Colonic mucosa (tissue), 4 donors: ENCODE measurements around the gene CNDP2. TPM values are rescaled to one million over a fixed set of nuclear protein-coding genes. Genes with fewer than 3 reads are reported as not detected.
"Not testable (repeated sequence)": the region's sequence is repeated elsewhere in the genome, so short reads cannot be mapped to it uniquely, and the experiment has no call there.

ENCODE experiments used
- DNase-seq: peaks from one replicate; pipeline ENCODE4 v3.0.0-alpha.2; 2020
- H3K27ac ChIP-seq: fragments of 200-600 bp; one replicate; pipeline ENCODE4 v1.8.0; 2021
- H3K27me3 ChIP-seq: fragments of 200-600 bp; one replicate; pipeline ENCODE4 v1.8.0; 2021
- H3K36me3 ChIP-seq: fragments of 200-600 bp; one replicate; pipeline ENCODE4 v1.8.0; 2021
- H3K4me1 ChIP-seq: fragments of 200-600 bp; one replicate; pipeline ENCODE4 v1.8.0; 2021; ENCODE audit warnings: mild to moderate bottlenecking
- H3K4me3 ChIP-seq: fragments of 200-600 bp; one replicate; pipeline ENCODE4 v1.8.0; 2021
- H3K9ac ChIP-seq, 2 donors: one replicate each; pipeline ENCODE4 v1.7.0; 2013; ENCODE audit warnings: control low read depth in 2 of 2, low read depth in 2 of 2, low read length in 2 of 2
- H3K9me3 ChIP-seq: fragments of 200-600 bp; one replicate; pipeline ENCODE4 v1.8.0; 2021
- intact Hi-C: fragments of 100-400 bp; cut with DNase I; formaldehyde crosslinking; loops from one replicate; pipeline ENCODE4 v1.14.1; 2022
- total RNA-seq, 2 donors: library from RNA; stranded (reverse); fragmentation: NEBNext Ultra II Directional in 1 of 2; extraction: Animal tissue kit (Norgen Biotek cat#: 25700) in 1 of 2; gene quantifications; one replicate each; pipeline ENCODE4 v1.2.1, GENCODE V29; 2021
- TF ChIP-seq, protein P1 (sequence below): fragments of 200-600 bp; IDR thresholded peaks from one replicate; pipeline ENCODE4 v1.8.0; 2022; ENCODE audit warnings: antibody characterized with exemption, mild to moderate bottlenecking
- donor health status: healthy.
- donor health status: DM: no; HTN: no; CAD: no.
- donor health status: DM: no; HTN: no; CAD: no.

Gene CNDP2
- total RNA-seq, 2 donors from 2014 or later: 206 to 261 TPM

DNA sequence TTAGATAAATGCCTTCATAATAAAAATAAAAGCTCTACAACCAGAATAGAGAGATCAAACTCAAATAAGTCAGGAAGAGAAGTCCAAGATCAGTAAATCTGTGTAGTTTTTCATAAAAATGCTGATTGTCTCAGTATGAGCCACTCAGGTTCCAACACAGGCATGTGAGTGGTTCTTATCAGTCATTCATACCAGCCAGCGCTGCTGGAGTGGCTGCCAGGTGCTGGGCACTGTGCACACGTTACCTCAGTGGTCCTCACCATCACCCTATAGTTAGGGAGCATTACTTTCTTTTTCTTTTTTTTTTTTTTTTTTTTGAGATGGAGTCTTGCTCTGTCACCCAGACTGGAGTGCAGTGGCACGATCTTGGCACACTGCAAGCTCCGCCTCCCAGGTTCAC, 61.9 kb downstream of the CNDP2 start:
- H3K36me3 ChIP-seq: no peaks in the 10 kb centered on the region
- no peaks in the 10 kb centered on the region for H3K27me3 ChIP-seq
- H3K4me1 ChIP-seq: no peaks in the 10 kb centered on the region
- intact Hi-C loops: loop anchor here (10.0 kb wide), 1 partner anchor 363 kb away; no protein-coding TSS in a partner anchor
- no peak overlapping the region for H3K27ac ChIP-seq
- no peaks in the 10 kb centered on the region for H3K9me3 ChIP-seq
- TF ChIP-seq, protein P1, sequence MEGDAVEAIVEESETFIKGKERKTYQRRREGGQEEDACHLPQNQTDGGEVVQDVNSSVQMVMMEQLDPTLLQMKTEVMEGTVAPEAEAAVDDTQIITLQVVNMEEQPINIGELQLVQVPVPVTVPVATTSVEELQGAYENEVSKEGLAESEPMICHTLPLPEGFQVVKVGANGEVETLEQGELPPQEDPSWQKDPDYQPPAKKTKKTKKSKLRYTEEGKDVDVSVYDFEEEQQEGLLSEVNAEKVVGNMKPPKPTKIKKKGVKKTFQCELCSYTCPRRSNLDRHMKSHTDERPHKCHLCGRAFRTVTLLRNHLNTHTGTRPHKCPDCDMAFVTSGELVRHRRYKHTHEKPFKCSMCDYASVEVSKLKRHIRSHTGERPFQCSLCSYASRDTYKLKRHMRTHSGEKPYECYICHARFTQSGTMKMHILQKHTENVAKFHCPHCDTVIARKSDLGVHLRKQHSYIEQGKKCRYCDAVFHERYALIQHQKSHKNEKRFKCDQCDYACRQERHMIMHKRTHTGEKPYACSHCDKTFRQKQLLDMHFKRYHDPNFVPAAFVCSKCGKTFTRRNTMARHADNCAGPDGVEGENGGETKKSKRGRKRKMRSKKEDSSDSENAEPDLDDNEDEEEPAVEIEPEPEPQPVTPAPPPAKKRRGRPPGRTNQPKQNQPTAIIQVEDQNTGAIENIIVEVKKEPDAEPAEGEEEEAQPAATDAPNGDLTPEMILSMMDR: no peak
- DNase-seq: no peak
- no peak overlapping the region for H3K9ac ChIP-seq
- no peak overlapping the region for H3K4me3 ChIP-seq

DNA sequence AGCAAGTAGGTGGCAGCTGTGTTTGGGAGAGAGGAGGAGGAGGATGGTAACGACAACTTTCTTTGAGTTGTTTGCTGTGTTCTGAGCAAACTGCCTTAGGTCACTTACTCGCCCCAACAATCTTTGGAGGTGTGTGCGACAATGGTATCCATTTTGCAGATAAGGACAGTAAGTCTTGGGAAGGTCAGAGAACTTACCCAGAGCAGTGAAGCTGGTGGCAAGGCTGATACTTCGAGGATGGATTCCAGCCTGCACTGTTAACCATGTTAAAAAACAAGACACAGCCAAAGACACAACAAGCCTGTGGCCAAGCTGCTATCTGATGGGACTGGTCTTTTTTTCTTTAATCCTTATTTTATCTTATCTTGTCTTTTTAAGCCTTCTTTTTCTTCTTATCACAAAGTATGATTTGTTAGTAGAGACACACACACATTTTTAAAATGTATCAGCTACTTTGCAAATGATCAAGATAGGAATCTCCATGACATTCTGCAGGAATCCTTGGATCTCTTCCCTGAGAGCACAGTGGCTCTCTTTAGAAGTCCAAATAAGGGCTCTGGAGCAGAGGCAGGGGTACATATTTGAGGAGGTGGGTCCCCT, 66.1 kb downstream of the CNDP2 start:
- Histone ChIP-seq H3K27ac (no peak overlapping the region), H3K36me3 (no peaks in the 10 kb centered on the region), H3K9me3 (no peaks in the 10 kb centered on the region), H3K4me3 (no peak overlapping the region), H3K4me1 (no peaks in the 10 kb centered on the region), H3K27me3 (no peaks in the 10 kb centered on the region), H3K9ac (no peak overlapping the region)
- DNase-seq: no peak
- TF ChIP-seq, protein P1: no peak
- intact Hi-C loops: no loop called here

DNA sequence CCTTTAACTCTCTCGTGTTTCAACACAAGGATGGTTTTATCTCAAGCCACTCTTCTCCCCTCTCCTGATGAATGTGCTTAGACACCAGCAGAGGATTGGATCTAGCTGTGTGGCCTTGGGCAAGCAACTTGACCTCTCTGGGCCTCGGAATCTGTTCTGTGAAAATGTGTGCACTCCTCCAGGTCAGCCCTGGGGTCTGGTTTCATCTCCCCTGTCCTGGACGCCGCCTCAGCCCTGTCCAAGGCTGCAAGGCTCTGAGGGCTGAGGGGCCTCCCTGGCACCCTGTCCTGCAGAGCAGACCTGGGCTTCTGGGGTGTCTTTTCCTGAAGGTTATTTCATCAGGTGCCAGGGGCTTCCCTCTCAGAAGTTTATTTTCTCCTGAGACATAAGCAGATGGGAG, 66.6 kb downstream of the CNDP2 start:
- Histone ChIP-seq H3K36me3 (no peaks in the 10 kb centered on the region), H3K4me1 (no peaks in the 10 kb centered on the region), H3K9ac (no peak overlapping the region), H3K27ac (no peak overlapping the region), H3K9me3 (no peaks in the 10 kb centered on the region), H3K4me3 (no peak overlapping the region), H3K27me3 (no peaks in the 10 kb centered on the region)
- TF ChIP-seq, protein P1: no peak
- no peak for DNase-seq
- intact Hi-C loops: no loop called here

DNA sequence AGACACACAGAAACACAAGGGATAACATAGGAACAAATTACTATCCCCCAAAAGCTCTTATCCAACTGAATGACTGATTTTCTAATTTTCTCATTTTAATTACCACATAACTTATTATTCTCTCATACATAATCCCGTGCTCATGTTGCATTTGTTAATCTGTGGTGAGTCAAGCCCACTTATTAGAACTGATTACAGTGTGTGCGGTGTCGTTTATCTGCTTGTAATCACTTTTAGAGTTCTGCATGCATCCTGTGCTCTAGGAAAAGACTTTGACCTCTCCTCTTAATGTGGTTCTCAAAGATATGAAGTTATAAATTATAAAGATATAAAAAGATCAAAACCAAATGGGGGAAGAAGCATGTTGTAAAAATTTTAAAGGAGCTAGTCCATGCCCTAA, 67.8 kb downstream of the CNDP2 start:
- no peak overlapping the region for H3K4me3 ChIP-seq
- no peak overlapping the region for H3K27ac ChIP-seq
- no peak overlapping the region for H3K9ac ChIP-seq
- DNase-seq: no peak
- no peaks in the 10 kb centered on the region for H3K4me1 ChIP-seq
- intact Hi-C loops: no loop called here
- no peaks in the 10 kb centered on the region for H3K36me3 ChIP-seq
- H3K9me3 ChIP-seq: no peaks in the 10 kb centered on the region
- TF ChIP-seq, protein P1: no peak
- no peaks in the 10 kb centered on the region for H3K27me3 ChIP-seq

DNA sequence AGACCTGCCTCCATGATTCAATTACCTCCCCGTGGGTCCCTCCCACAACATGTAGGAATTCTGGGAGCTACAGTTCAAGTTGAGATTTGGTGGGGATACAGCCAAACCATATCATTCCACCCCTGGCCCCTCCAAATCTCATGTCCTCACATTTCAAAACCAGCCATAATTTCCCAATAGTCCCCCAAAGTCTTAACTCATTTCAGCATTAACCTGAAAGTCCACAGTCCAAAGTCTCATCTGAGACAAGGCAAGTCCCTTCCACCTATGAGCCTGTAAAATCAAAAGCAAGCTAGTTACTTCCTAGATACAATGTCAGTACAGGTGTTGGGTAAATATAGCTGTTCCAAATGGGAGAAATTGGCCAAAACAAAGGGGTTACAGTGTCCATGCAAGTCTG, 69.0 kb downstream of the CNDP2 start:
- H3K4me3 ChIP-seq, H3K27ac ChIP-seq, intact Hi-C loops: not testable (repeated sequence)

DNA sequence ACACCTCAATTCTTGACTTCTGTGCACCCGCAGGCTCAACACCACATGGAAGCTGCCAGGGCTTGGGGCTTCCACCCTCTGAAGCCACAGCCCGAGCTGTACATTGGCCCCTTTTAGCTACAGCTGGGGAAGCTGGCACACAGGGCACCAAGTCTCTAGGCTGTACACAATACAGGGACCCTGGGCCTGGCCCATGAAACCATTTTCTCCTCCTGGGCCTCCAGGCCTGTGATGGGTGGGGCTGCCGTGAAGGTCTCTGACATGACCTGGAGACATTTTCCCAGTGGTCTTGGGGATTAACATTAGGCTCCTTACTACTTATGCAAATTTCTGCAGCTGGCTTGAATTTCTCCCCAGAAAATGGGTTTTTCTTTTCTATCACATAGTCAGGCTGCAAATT, 69.8 kb downstream of the CNDP2 start:
- intact Hi-C loops, DNase-seq, H3K27me3 ChIP-seq, H3K9ac ChIP-seq, H3K4me3 ChIP-seq, H3K9me3 ChIP-seq, H3K4me1 ChIP-seq, H3K36me3 ChIP-seq, H3K27ac ChIP-seq: not testable (repeated sequence)

More for the DNA sequence above, 69.0 kb downstream of the CNDP2 start:
- H3K27me3 ChIP-seq, H3K9me3 ChIP-seq, H3K4me1 ChIP-seq, H3K9ac ChIP-seq, DNase-seq, H3K36me3 ChIP-seq: not testable (repeated sequence)
